ENCODE data around the gene SIRT3.
"Not testable (repeated sequence)": the region's sequence is repeated elsewhere in the genome, so short reads cannot be mapped to it uniquely, and the experiment has no call there.

The SIRT3 gene

DNA sequence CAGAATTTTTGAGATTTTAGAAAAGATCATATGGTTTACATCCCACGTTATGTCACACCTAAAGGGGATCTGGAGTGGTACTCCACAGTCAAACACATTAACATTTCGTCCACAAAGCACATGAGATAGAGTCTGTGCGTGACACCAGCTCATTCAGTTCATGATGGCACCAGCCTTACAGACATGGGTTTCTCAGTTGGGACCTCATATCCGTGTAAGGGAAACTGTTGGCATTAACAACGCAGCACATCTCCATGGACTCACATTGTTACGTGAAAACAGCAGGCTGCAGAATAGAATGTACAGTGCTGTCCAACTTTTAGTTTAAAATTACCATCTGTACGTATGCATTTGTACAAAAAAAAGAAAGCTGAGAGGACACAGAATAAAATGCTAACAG, 14.6 kb downstream of the SIRT3 start:
- TF ChIP-seq FOXK2 (IDR thresholded peaks at IDR 0.05): no peak
- TF ChIP-seq FOXM1 (IDR thresholded peaks at IDR 0.05; ENCODE audit: borderline replicate concordance): no peak
- no peak for TF ChIP-seq BHLHE40 (IDR thresholded peaks at IDR 0.05; ENCODE audit: borderline replicate concordance)
- TF ChIP-seq HDGF (IDR thresholded peaks at IDR 0.05; ENCODE audit: borderline replicate concordance): no peak
- TF ChIP-seq ARNT (IDR thresholded peaks at IDR 0.05): no peak
- TF ChIP-seq NFRKB (IDR thresholded peaks at IDR 0.05): no peak
- no peak for TF ChIP-seq SUZ12 (IDR thresholded peaks at IDR 0.05)
- TF ChIP-seq FOXA1 (IDR thresholded peaks at IDR 0.05): no peak
- no peak for TF ChIP-seq SP1 (IDR thresholded peaks at IDR 0.05)
- no peak for TF ChIP-seq CTBP1 (IDR thresholded peaks at IDR 0.05; ENCODE audit: borderline replicate concordance)
- TF ChIP-seq LEF1 (IDR thresholded peaks at IDR 0.05; ENCODE audit: borderline replicate concordance): no peak
- no peak for TF ChIP-seq TARDBP (IDR thresholded peaks at IDR 0.05)
- no peak for TF ChIP-seq ELF4 (IDR thresholded peaks at IDR 0.05)
- ChIA-PET POLR2A (interaction anchor here (2.9 kb wide), 1 partner anchor 14 kb away, joined by 13 read pairs; the partner anchor contains the start of genes BET1L and RIC8A), CTCF (interaction anchor here (0.7 kb wide), 1 partner anchor 472 kb away, joined by 3 read pairs; no protein-coding TSS in a partner anchor)
- no peak for DNase-seq (ENCODE audit: extremely low spot score)

DNA sequence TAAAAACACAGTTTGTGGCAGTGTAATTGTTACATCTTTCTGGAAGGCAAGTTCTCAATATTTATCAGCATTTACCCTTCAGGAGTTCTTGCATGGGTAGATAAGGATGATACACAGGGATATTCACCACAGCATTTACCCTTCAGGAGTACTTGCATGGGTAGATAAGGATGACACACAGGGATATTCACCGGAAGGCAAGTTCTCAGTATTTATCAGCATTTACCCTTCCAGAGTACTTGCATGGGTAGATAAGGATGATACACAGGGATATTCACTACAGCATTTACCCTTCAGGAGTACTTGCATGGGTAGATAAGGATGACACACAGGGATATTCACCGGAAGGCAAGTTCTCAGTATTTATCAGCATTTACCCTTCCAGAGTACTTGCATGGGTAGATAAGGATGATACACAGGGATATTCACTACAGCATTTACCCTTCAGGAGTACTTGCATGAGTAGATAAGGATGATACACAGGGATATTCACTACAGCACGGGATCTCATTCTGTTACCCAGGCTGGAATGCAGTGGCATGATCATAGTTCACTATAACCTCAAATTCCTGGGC, 15.4 kb downstream of the SIRT3 start:
- POLR2A ChIA-PET: interaction anchor here (2.9 kb wide), 1 partner anchor 14 kb away, joined by 13 read pairs; the partner anchor contains the start of genes BET1L and RIC8A
- CTCF ChIA-PET: interaction anchor here (0.7 kb wide), 1 partner anchor 472 kb away, joined by 3 read pairs; no protein-coding TSS in a partner anchor
- not testable (repeated sequence) for DNase-seq (ENCODE audit: extremely low spot score)

DNA sequence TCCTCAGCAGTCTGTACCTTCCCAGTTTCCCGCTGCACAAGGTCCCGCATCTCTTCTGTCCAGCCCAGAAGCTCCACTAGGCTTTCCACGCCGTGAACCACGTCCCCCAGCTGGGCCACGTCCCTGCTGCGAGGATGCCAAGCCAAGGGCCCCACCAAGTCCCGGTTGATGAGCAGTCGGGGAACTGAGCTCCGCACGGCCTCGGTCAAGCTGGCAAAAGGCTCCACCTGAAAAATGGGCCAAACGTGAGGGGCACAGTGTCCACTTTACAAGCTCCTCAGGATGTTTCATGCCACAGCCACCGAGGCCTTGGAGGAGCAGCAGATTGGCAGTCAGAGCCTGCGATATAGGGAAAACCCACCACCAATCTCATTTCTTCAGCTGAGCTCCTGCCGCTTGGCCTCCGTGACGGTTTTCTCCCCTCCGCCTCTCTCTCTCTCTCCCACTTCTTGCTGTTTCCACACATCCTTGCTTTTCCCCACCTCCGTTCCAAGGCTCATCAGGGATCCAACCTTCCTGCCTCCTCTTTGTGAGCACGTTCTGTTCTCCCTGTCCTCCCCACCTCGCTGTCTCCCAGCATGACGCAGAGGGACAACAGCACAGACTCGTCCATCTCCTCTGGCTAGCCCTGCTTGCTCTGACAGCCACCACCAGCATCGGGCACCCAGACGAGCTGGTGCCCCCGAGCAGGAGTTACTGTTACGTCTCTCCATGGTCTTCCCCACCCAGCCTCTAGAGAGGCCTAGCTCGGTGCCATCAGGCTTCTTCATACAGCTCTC, 17.1 kb downstream of the SIRT3 start:
- ChIA-PET POLR2A (interaction anchor here (0.6 kb wide), 1 partner anchor 12 kb away, joined by 4 read pairs; the partner anchor contains the start of genes BET1L and RIC8A), CTCF (no interaction called here)

DNA sequence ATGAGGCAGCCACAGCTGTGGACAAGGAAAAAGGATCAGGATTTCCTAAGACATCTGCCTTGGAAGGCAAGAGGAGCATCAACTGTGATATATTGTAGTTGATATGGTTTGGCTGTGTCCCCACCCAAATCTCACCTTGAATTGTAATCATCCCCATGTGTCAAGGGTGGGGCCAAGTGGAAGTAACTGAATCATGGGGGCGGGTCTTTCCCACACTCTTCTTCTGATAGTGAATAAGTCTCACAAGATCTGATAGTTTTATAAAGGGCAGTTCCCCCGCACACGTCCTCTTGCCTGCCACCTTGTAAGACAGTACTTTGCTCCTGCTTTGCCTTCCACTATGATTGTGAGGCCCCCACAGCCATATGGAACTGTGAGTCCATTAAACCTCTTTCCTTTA, 18.4 kb downstream of the SIRT3 start:
- ChIA-PET POLR2A (no interaction called here), CTCF (no interaction called here)

More for the DNA sequence above, 17.1 kb downstream of the SIRT3 start:
- no peak for DNase-seq (ENCODE audit: extremely low spot score)
- TF ChIP-seq SUZ12 (IDR thresholded peaks at IDR 0.05) (no peak), ELF4 (IDR thresholded peaks at IDR 0.05) (no peak), ZNF384 (IDR thresholded peaks at IDR 0.05) (no peak), TARDBP (IDR thresholded peaks at IDR 0.05) (no peak), CTBP1 (IDR thresholded peaks at IDR 0.05; ENCODE audit: borderline replicate concordance) (no peak), LEF1 (IDR thresholded peaks at IDR 0.05; ENCODE audit: borderline replicate concordance) (no peak), FOXK2 (IDR thresholded peaks at IDR 0.05) (no peak), BHLHE40 (IDR thresholded peaks at IDR 0.05; ENCODE audit: borderline replicate concordance) (no peak), FOXA1 (IDR thresholded peaks at IDR 0.05) (no peak), L3MBTL2 (conservative IDR thresholded peaks at IDR 0.05) (no peak), FOXM1 (IDR thresholded peaks at IDR 0.05; ENCODE audit: borderline replicate concordance) (no peak)
- TF ChIP-seq, protein P1, sequence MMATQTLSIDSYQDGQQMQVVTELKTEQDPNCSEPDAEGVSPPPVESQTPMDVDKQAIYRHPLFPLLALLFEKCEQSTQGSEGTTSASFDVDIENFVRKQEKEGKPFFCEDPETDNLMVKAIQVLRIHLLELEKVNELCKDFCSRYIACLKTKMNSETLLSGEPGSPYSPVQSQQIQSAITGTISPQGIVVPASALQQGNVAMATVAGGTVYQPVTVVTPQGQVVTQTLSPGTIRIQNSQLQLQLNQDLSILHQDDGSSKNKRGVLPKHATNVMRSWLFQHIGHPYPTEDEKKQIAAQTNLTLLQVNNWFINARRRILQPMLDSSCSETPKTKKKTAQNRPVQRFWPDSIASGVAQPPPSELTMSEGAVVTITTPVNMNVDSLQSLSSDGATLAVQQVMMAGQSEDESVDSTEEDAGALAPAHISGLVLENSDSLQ (IDR thresholded peaks at IDR 0.05): no peak

DNA sequence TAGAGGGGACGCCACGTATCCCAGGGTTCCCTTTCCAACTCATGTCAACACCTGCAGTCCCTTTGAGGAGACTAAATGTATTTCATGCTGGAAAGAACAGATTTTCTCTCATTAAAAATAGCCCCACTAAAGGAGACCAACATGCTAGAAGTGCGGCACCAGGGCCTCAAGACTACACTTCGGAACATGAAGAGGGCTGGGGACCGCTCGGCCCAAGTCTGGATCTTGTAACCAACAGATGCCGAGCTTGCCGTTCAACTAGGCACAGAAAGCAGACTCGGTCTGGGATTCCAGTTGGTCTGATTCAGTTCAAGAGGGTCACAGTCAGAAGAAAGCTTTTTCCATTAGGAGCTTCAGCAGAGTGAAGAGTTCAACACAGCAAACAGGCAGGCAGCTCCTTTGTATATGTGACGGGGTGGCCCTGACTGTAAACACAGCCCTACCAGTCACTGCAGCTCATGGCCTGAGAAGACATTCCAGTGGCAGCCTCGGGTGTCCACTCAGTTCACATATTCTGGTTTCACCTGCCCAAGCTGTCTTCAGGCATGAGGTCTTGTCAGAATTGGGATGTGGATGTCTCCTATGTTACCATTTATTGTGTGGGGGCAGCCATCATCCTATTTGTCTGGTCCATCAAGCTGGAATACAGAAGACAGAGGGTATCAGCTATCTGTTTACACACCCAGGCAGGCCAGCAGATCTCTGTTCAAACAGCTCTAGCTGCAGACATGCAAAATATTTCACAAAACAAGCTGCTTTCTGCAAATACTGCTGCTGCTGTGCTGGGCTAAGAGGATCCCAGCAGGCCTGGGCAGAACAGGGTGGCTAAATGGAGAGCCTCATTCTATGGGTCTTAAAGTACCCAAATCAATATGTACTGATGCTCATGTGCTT, 19.8 kb downstream of the SIRT3 start:
- CTCF ChIA-PET: no interaction called here
- TF ChIP-seq BHLHE40 (IDR thresholded peaks at IDR 0.05; ENCODE audit: borderline replicate concordance): no peak
- TF ChIP-seq ZNF384 (IDR thresholded peaks at IDR 0.05): no peak
- TF ChIP-seq ELF4 (IDR thresholded peaks at IDR 0.05): no peak
- POLR2A ChIA-PET: interaction anchor here (2.4 kb wide), 1 partner anchor 9 kb away, joined by 20 read pairs; the partner anchor contains the start of genes BET1L and RIC8A
- no peak for DNase-seq (ENCODE audit: extremely low spot score)

More for the DNA sequence above, 18.4 kb downstream of the SIRT3 start:
- no peak for DNase-seq (ENCODE audit: extremely low spot score)
- TF ChIP-seq SP1 (IDR thresholded peaks at IDR 0.05) (no peak), CTBP1 (IDR thresholded peaks at IDR 0.05; ENCODE audit: borderline replicate concordance) (no peak), ELF4 (IDR thresholded peaks at IDR 0.05) (no peak), HDGF (IDR thresholded peaks at IDR 0.05; ENCODE audit: borderline replicate concordance) (no peak), ZNF384 (IDR thresholded peaks at IDR 0.05) (no peak), TARDBP (IDR thresholded peaks at IDR 0.05) (no peak), NFRKB (IDR thresholded peaks at IDR 0.05) (no peak), BHLHE40 (IDR thresholded peaks at IDR 0.05; ENCODE audit: borderline replicate concordance) (no peak), LEF1 (IDR thresholded peaks at IDR 0.05; ENCODE audit: borderline replicate concordance) (no peak), ARNT (IDR thresholded peaks at IDR 0.05) (no peak), FOXM1 (IDR thresholded peaks at IDR 0.05; ENCODE audit: borderline replicate concordance) (no peak), FOXA1 (IDR thresholded peaks at IDR 0.05) (no peak), FOXK2 (IDR thresholded peaks at IDR 0.05) (no peak)

DNA sequence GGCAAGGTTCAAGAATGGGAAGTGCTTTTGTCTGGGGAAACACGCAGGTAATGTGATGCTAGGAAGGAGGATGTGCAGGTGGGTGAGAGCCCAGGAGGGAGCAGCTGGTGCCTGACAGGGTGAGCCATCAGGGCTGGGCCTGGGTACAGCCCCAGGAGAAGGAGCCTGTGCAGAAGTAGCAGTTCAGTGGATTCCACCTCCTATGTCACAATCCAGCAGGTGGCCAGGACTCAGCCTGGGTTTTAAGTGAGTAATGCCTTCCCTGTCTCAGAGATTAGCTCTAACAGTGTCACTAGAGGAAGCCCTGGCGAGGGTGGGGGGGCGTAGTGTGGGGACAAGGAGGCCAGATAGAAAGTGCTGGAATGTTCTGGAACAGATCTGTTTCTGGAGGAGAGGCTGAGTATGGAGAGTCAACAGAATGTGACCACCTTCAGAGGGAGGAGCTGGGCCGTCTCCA, 20.5 kb downstream of the SIRT3 start:
- no peak for DNase-seq (ENCODE audit: extremely low spot score)
- ChIA-PET CTCF (no interaction called here), POLR2A (interaction anchor here (1.1 to 2.4 kb wide), 2 partner anchors 8 kb away, joined by 3 to 20 read pairs; partner anchors contain the start of genes BET1L and RIC8A)
- TF ChIP-seq ELF4 (IDR thresholded peaks at IDR 0.05): no peak
- no peak for TF ChIP-seq BHLHE40 (IDR thresholded peaks at IDR 0.05; ENCODE audit: borderline replicate concordance)
- TF ChIP-seq NFRKB (IDR thresholded peaks at IDR 0.05): no peak
- no peak for TF ChIP-seq HDGF (IDR thresholded peaks at IDR 0.05; ENCODE audit: borderline replicate concordance)
- TF ChIP-seq SUZ12 (IDR thresholded peaks at IDR 0.05): no peak
- no peak for TF ChIP-seq L3MBTL2 (conservative IDR thresholded peaks at IDR 0.05)
- no peak for TF ChIP-seq FOXM1 (IDR thresholded peaks at IDR 0.05; ENCODE audit: borderline replicate concordance)
- TF ChIP-seq SP1 (IDR thresholded peaks at IDR 0.05): no peak
- TF ChIP-seq, protein P1 (IDR thresholded peaks at IDR 0.05): no peak
- no peak for TF ChIP-seq FOXA1 (IDR thresholded peaks at IDR 0.05)

All from HEK293T (cell line).